ENCODE results near the gene PAK4.

Gene PAK4

GRCh38 chr19:39150235-39150634, 24.6 kb downstream of the PAK4 start:
- DNase-seq = no peak

DNA sequence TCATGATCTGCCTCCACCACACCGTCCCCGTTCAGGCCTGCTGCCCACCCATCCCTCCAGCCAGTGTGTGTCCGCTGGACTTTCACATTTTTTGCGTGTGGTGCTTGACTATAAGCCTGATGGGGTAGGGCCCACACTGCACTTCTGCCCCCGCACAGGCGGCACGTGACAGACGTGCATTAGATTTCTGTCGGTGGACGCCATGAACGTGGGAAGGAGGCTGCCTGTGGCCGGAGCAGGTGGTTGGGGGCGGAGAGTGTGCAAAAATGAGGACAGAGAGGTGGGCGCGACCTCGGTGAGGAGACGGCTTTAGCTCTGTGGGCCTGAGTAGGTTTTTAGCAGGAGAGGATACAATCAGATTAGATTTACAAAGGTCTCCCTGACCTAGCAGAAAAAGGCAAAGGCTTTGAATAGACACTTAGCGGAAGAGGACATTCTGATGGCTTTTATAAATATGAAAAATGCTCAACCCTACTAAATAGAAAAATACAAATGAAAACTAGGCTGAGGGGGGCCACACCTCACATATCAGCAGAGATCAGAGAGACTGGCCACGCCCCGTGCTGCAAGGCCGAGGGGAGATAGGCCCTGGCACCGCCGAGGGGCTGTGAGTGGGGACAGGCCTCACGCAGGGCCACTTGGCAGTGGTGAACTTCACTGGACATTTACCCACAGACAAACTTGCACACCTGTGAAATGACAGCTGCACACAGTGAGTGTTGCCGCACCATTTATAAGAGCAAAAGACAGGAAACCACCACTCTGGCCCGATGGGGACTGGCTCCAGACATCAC, 25.4 kb downstream of the PAK4 start:
- DNase-seq = no peak

- DNase-seq = no peak
Observed at GRCh38 chr19:39152066-39152465, 26.5 kb downstream of the PAK4 start.

- no peak for DNase-seq
Observed at GRCh38 chr19:39154100-39154628, 28.6 kb downstream of the PAK4 start.

GRCh38 chr19:39154629-39155100, 29.1 kb downstream of the PAK4 start:
- DNase-seq = no peak

- DNase-seq = no peak
Observed at GRCh38 chr19:39155114-39155700, 29.6 kb downstream of the PAK4 start.

- DNase-seq = no peak
Observed at GRCh38 chr19:39155741-39156140, 30.2 kb downstream of the PAK4 start.

DNA sequence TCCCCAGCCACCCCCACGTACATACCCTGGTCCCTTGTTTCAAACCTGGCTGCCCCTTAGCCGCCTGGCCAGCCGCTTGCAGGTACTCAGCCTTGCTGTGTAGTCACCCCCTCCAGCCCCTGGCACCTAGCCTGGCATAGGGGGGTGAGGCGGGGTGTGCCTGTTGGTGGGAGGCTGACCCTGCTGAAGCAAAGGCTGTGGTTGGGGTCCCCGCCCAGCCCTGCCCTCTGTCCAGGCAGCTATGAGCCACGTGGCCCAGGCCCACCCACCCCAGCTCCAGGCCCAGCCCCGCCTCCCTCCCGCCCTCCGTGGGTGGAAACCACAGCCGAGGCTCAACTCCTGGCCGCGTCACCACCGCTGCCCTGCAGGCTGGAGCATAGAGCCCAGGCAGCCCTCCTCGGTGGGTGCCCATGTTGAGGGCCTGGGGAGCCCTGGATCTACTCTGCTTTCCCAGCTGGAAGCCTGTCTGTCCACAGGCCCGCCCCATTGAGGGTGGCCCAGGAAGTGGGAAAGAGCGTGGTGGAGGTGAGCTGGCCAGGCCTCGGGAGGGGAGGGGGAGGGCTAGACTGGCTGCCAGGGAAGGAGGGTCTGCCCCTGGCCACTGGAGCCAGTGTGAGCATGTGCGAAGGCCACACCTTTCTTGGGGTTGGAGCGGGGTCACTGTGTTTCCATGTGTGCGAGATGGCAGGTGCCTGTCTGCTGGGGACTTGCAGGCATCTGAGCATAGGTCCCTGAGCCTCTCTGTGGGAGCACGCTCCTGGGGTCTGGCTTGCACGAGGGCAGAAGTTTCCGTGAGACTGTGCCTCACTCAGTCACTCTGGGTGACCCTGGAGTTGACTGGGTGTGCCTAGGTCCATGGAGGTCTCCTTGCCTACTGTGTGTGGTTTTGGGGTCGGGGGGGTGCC, 31.0 kb downstream of the PAK4 start:
- DNase-seq = no peak

DNA sequence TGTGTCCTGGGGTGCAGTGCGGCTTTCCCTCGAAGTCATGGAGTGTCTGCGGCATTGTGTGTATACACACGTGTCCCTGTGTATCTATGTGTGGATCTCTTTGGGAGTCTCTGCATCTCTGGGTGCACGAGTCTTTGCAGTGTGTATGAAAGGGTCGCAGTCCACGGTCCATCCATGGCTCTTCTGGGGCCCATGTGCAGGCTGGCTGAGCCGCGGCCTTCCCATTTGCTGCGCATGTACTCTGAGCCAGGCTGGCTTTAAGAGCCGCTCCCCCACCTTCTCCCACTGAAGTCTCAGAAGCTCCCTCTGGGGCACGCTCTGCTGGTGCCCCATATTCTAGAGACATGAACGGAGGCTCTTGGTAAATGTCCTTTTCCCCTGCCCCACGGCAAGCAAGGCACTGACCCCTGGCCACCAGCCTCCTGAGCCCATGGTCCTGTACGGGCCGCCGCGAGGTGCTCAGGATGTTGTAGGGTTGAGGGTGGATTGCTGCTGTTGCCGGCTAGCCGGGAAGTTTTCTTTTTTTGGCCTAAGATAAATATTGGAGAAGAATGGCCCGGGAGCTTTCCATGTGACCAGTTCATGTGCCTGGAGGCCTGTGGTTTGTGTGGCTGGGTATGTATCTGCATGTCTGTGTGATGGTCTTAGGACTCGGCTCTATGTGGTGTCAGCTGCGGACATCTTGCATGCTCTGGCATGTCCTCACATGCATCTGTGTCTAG, 31.9 kb downstream of the PAK4 start:
- DNase-seq = no peak

- DNase-seq = no peak
Observed at GRCh38 chr19:39157997-39158389, 32.4 kb downstream of the PAK4 start.

- no peak for DNase-seq
Observed at GRCh38 chr19:39158646-39159260, 33.2 kb downstream of the PAK4 start.

- DNase-seq = no peak
Observed at GRCh38 chr19:39160523-39160861, 34.9 kb downstream of the PAK4 start.

DNA sequence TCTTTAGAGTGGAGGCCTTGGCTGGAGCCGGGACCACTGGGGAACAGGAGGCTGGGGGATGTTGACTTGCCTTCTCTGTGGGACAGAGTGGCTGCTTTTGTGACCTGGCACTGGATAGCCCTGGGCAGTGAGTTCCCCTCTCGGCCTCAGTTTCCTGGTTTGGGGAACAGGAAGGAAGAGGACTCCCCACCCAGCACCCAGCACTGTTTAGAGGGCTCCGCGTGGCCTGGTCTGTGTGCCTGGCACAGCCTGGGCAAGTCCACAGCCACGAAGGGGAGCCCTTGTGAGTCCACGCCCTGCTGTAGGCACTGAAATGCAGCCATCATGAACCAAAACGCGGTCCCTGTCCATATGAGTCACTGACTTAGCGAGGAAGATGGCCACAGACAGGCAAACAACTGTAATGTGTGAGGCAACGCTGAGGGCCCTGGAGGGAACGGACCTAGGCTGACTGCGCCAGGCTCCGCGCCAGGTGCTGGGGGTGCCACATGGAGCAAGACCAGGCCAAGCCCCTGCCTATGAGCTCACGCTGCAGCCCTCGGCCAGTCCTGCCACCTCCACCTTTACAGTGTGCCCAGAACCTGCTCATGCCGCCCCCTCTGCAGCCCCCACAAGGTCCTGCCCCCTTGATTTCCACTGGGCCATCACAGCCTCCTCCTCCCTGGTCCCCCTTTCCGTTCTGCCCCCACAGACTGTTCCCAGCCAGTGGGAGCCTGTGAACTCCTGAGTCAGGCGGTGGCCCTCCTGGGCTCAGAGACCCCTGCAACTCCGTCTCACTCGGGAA, 35.5 kb downstream of the PAK4 start:
- no peak for DNase-seq

- no peak for DNase-seq
Observed at GRCh38 chr19:39162441-39163043, 37.0 kb downstream of the PAK4 start.

- DNase-seq = no peak
Observed at GRCh38 chr19:39163621-39164020, 38.0 kb downstream of the PAK4 start.

GRCh38 chr19:39164289-39164688, 38.7 kb downstream of the PAK4 start:
- DNase-seq = no peak

GRCh38 chr19:39165857-39166256, 40.3 kb downstream of the PAK4 start:
- no peak for DNase-seq

DNA sequence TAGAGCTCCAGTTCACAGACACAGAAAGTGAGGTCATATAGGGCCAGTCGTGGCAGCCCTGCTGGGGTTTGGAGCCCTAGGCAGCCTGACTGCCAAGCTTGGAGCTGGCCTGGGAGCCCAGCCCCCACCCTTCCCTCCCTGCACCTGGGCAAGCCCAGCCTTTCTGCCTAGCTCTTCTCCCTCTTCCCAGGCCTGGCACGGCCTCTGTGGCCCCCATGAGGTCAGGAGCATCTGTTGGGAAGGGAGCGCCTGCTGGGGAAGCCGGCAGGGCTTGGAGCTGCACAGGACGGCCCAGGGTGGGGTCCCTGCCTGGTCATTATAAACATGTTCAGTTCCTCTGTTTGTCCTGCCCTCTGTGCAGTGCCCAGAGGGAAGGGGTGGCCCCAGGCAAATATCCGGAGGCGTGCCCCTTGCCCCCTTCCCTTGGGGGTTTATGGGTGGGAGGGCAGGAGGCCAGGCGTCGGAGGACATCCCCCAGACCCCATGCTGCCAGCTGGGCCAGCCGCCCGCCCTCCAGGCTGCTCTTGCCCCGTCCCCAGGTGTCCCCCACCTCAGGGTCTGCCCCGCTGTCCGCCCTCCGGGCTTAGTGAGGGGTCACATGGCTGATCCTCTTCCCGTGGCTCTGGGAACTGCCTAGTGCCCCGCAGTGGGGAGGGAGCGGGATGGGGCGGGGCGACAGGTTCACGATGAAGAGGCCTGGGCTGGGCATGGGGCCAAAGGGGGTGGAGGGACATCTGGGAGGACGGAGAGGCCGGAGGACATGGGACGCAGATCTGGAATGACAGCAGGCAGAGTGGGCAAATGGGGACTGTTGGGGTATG, 41.2 kb downstream of the PAK4 start:
- no peak for DNase-seq

GRCh38 chr19:39167461-39168257, 42.1 kb downstream of the PAK4 start:
- DNase-seq = no peak
